Stimulated activated CD4-positive, alpha-beta T cell treated with anti-CD3 and anti-CD28 coated beads, Interleukin-15, amount 100 ng/mL, for 48 hours (primary cell): Measurements from ENCODE around the gene RELA.
"Not testable (repeated sequence)": the region's sequence is repeated elsewhere in the genome, so short reads cannot be mapped to it uniquely, and the experiment has no call there.

ENCODE experiments used
- DNase-seq, 2 donors: peaks; one replicate each; pipeline ENCODE4 v3.0.0-alpha.2; 2020; ENCODE audit warnings: low read depth in 2 of 2

The RELA gene

GRCh38 chr11:65662799-65663638 lies at the start of gene RELA:
Gene RELA (minus strand): TSS chr11:65662916. CDS start chr11:65662832, 84 bp downstream.
- peak; percentile 80 to 88 for DNase-seq

GRCh38 chr11:65711785-65712632 lies 49.3 kb upstream of the RELA start, which contains the start of gene KAT5:
Gene KAT5 (plus strand): TSS chr11:65712252. CDS start chr11:65712268, 16 bp downstream.
- peak; percentile 98 for DNase-seq

DNA sequence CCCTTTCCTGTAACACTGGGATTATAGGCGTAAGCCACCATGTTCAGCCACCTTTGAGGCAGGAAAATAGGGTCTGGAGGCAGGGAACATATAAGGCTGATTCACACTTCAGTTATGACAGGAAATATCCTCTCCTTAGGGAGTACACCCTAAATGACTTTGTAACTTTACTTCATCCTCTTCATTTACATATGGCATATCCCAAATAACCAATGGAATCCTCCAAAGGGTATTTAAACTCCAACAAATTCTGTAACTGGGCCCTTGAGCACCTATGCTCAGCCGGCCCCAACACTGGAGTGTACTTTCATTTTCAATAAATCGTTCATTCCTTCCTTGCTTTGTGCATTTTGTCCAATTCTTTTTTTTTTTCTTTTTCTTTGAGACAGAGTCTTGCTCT lies 47.7 kb upstream of the RELA start:
- no peak for DNase-seq

GRCh38 chr11:65709661-65710060 lies 46.9 kb upstream of the RELA start:
- DNase-seq, result no peak

- no peak for DNase-seq
Observed at GRCh38 chr11:65708451-65708850, 45.7 kb upstream of the RELA start.

- not testable (repeated sequence) for DNase-seq
Observed at GRCh38 chr11:65707002-65707401, 44.3 kb upstream of the RELA start.

DNA sequence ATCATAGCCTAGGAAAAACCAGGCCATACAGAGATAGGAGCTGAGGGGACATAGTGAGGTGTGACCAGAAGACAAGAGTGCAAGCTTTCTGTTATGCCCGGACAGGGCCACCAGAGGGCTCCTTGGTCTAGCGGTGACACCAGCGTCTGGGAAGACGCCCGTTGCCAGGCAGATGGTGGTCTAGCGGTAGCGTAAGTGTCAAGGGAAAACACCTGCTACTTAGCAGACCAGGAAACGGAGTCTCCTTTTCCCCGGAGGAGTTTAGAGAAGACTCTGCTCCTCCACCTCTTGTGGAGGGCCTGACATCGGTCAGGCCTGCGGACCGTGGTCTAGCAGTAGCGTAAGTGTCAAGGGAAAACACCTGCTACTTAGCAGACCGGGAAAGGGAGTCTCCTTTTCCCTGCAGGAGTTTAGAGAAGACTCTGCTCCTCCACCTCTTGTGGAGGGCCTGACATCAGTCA lies 43.6 kb upstream of the RELA start:
- peak; percentile 69 to 70 for DNase-seq

DNA sequence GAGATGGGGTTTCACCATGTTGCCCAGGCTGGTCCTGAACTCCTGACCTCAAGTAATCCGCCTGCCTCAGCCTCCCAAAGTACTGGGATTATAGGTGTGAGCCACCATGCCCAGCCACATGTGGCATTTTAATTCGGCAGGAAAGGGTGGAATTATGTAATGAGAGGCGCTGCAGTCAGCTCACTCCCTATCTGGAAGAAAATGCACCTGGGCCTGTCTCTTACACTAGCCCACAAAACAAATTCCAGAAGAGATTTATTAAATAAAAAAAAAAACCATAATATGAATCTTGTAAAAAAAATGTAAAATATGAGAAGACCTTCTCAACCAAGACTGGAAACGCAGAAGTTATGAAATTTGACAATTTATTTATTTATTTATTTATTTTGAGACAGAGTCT lies 41.1 kb upstream of the RELA start:
- DNase-seq, result no peak

GRCh38 chr11:65701686-65702085 lies 39.0 kb upstream of the RELA start:
- DNase-seq, result no peak

DNA sequence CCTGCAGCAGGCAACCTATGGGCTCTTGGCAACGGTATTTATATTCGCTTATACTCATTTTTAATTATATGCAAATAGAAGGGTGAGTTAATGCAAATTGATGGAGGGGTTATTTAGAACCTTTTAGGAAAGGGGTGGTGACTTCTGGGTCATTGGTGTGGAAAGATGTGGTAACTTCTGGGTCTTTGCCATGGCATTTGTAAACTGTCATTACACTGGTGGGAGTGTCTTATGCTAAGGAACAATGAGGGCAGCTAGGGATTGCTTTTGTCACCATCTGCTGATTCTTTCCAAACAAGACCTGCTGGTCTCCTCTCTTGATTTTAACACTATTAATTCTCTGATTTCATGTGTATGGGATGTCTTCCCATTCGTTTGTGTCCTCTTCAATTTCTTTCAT lies 37.7 kb upstream of the RELA start:
- no peak for DNase-seq

GRCh38 chr11:65699306-65699705 lies 36.6 kb upstream of the RELA start:
- no peak for DNase-seq

- no peak for DNase-seq
Observed at GRCh38 chr11:65698205-65698604, 35.5 kb upstream of the RELA start.

GRCh38 chr11:65696802-65697552 lies 34.3 kb upstream of the RELA start:
- DNase-seq, result no peak

GRCh38 chr11:65695459-65696241 lies 32.9 kb upstream of the RELA start:
- no peak for DNase-seq

DNA sequence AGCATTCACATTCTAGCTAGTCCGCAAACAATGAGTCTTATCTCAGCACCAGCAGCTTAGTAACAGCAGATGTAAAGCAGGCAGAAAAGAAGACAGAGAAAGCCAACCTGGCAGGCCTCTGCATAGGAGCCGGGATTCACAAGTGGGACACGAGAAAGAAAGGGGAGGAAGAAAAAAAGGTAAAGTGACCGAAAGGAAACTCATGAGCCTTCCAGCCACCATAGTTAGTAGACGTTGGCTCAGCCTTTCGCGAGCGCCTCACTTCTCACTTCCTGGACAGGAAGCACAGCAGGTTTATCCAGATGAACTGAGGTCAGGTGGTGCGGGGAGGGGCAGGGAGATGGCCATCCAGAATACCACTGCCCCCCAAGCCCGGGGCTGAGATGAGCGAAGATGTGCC lies 29.7 kb upstream of the RELA start:
- no peak for DNase-seq

DNA sequence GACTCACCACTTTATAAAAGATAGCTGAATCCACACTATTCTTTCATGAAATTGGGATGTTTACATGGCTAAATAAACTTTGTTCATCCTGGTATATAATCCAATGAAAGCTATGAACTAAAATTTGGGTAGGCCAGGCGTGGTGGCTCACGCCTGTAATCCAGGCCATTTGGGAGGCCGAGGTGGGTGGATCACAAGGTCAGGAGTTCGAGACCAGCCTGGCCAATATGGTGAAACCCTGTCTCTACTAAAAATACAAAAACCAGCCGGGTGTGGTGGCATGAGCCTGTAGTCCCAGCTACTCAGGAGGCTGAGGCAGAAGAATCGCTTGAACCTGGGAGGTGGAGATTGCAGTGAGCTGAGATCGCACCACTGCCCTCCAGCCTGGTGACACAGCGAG lies 29.1 kb upstream of the RELA start:
- DNase-seq, result not testable (repeated sequence)

- no peak for DNase-seq
Observed at GRCh38 chr11:65685981-65686380, 23.3 kb upstream of the RELA start.

DNA sequence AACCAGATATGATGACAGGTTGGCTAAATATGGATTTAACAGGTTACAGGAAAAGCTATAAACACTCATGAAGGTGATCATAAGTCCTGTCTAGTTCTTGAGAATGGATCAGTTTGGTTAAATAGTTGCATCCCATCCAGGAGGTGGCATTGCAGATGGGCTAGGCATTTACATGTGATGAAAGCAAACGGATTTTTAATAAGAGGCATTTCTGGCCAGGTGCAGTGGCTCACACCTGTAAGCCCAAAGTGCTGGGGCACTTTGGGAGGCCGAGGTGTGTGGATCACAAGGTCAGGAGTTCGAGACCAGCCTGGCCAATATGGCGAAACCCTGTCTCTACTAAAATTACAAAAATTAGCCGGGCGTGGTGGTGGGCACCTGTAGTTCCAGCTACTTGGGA lies 20.8 kb upstream of the RELA start:
- not testable (repeated sequence) for DNase-seq

- DNase-seq, result no peak
Observed at GRCh38 chr11:65680192-65680743, 17.6 kb upstream of the RELA start.

- no peak for DNase-seq
Observed at GRCh38 chr11:65672982-65673381, 10.3 kb upstream of the RELA start.
